IMR-90 (cell line): ENCODE results near the gene AKIRIN2. TPM values are rescaled to one million over a fixed set of nuclear protein-coding genes. Genes with fewer than 3 reads are reported as not detected.

Experiments used
- ATAC-seq: fragments of 200-7000 bp; cut with Tn5 transposase; 2 replicates; pipeline ENCODE4 v1.9.1; 2020; ENCODE audit warnings: low read depth, mild to moderate bottlenecking, moderate library complexity
- BruUV-seq: library from RNA; stranded (reverse); fragments of 400-500 nt; replicated peaks from 2 replicates; lab custom pipeline; 2021; lab: Mats Ljungman, UMichigan
- CTCF ChIA-PET: fragments of 300-600 bp; formaldehyde crosslinking; extraction: SDS; loops from one replicate; lab custom pipeline; 2021; ENCODE audit warnings: antibody characterized with exemption; lab: Yijun Ruan, JAX
- POLR2A ChIA-PET: fragments of 300-600 bp; sonication (Branson Sonifier 250); formaldehyde crosslinking; loops from one replicate; lab custom pipeline; 2022; ENCODE audit warnings: antibody characterized with exemption; ENCODE audit not compliant: unreplicated experiment; lab: Charles Lee
- DNase-seq: peaks from one replicate; pipeline ENCODE4 v3.0.0; 2013
- H2AFZ ChIP-seq: replicated peaks from 2 replicates; pipeline ENCODE3; 2013; ENCODE audit warnings: low read length, mild to moderate bottlenecking; ENCODE audit not compliant: poor library complexity
- H2AK5ac ChIP-seq: 2 replicates; pipeline ENCODE4 v1.6.1; 2013; ENCODE audit warnings: low read depth, low read length, inconsistent platforms
- H2AK9ac ChIP-seq: replicated peaks from 2 replicates; pipeline ENCODE3; 2013; ENCODE audit warnings: mild to moderate bottlenecking, low read depth, low read length, moderate library complexity; ENCODE audit not compliant: poor library complexity
- H2BK120ac ChIP-seq: 2 replicates; pipeline ENCODE4 v1.6.1; 2013; ENCODE audit warnings: low read depth, low read length, inconsistent platforms
- H2BK15ac ChIP-seq: 3 replicates; pipeline ENCODE4 v1.6.1; 2013; ENCODE audit warnings: low read depth, low read length, inconsistent platforms
- H2BK20ac ChIP-seq: 2 replicates; pipeline ENCODE4 v1.6.1; 2013; ENCODE audit warnings: low read depth, mild to moderate bottlenecking, inconsistent platforms, low read length, moderate library complexity
- H2BK5ac ChIP-seq: 2 replicates; pipeline ENCODE4 v1.6.1; 2013; ENCODE audit warnings: mild to moderate bottlenecking, low read depth, low read length, inconsistent platforms; ENCODE audit not compliant: poor library complexity, severe bottlenecking
- H3K14ac ChIP-seq: replicated peaks from 2 replicates; pipeline ENCODE4 v1.6.1; 2013; ENCODE audit warnings: low read depth, low read length, inconsistent platforms
- H3K18ac ChIP-seq: 2 replicates; pipeline ENCODE4 v1.6.1; 2013; ENCODE audit warnings: low read depth, low read length, control low read depth
- H3K23ac ChIP-seq: 2 replicates; pipeline ENCODE4 v1.6.1; 2013; ENCODE audit warnings: low read depth, low read length, inconsistent platforms
- H3K27ac ChIP-seq: 2 replicates; pipeline ENCODE4 v1.5.1; 2013; ENCODE audit warnings: mild to moderate bottlenecking, control low read depth, low read length; ENCODE audit not compliant: insufficient read depth
- H3K27me3 ChIP-seq: 2 replicates; pipeline ENCODE4 v1.6.1; 2013; ENCODE audit warnings: low read length; ENCODE audit not compliant: control insufficient read depth, insufficient read depth
- H3K36me3 ChIP-seq: 2 replicates; pipeline ENCODE4 v1.6.1; 2013; ENCODE audit warnings: low read length, mixed read lengths; ENCODE audit not compliant: control insufficient read depth, insufficient read depth
- H3K4ac ChIP-seq: 2 replicates; pipeline ENCODE4 v1.6.1; 2013; ENCODE audit warnings: low read depth, low read length, inconsistent platforms
- H3K4me1 ChIP-seq: 2 replicates; pipeline ENCODE4 v1.6.1; 2013; ENCODE audit warnings: low read length, mixed read lengths; ENCODE audit not compliant: control insufficient read depth, insufficient read depth
- H3K4me2 ChIP-seq: 2 replicates; pipeline ENCODE4 v1.6.1; 2013; ENCODE audit warnings: low read depth, mild to moderate bottlenecking, control low read depth, low read length, moderate library complexity
- H3K4me3 ChIP-seq: 2 replicates; pipeline ENCODE4 v1.5.1; 2013; ENCODE audit warnings: low read depth, mild to moderate bottlenecking, control low read depth, low read length, moderate library complexity; ENCODE audit not compliant: insufficient read depth
- H3K56ac ChIP-seq: 2 replicates; pipeline ENCODE4 v1.6.1; 2013; ENCODE audit warnings: low read length, inconsistent platforms; ENCODE audit not compliant: insufficient read depth; ENCODE audit errors: extremely low read depth
- H3K79me1 ChIP-seq, 2 experiments: 2 replicates each; pipeline ENCODE4 v1.6.1; 2013; ENCODE audit warnings: low read length in 2 of 2, inconsistent platforms in 1 of 2, low read depth in 1 of 2
- H3K9ac ChIP-seq: 2 replicates; pipeline ENCODE4 v1.6.1; 2013; ENCODE audit warnings: low read depth, low read length, control low read depth
- H3K9me1 ChIP-seq: 2 replicates; pipeline ENCODE4 v1.6.1; 2013; ENCODE audit warnings: low read length, inconsistent platforms; ENCODE audit not compliant: insufficient read depth
- H3K9me3 ChIP-seq: 2 replicates; pipeline ENCODE4 v1.6.1; 2013; ENCODE audit warnings: low read length; ENCODE audit not compliant: control insufficient read depth, insufficient read depth
- H4K20me1 ChIP-seq: 2 replicates; pipeline ENCODE4 v1.6.1; 2013; ENCODE audit warnings: low read length, inconsistent platforms; ENCODE audit not compliant: insufficient read depth
- H4K5ac ChIP-seq: 2 replicates; pipeline ENCODE4 v1.6.1; 2013; ENCODE audit warnings: mild to moderate bottlenecking, low read depth, low read length, control low read depth
- H4K8ac ChIP-seq, 2 experiments: 2 replicates each; pipeline ENCODE4 v1.6.1; 2013; ENCODE audit warnings: low read depth in 2 of 2, low read length in 2 of 2, control low read depth in 1 of 2, inconsistent platforms in 1 of 2
- H4K91ac ChIP-seq: 2 replicates; pipeline ENCODE4 v1.6.1; 2013; ENCODE audit warnings: low read depth, low read length, inconsistent platforms; ENCODE audit not compliant: insufficient read depth
- BHLHE40 ChIP-seq: fragments of 150-350 bp; IDR thresholded peaks from 2 replicates; pipeline ENCODE4 v1.6.1; 2016; ENCODE audit warnings: mild to moderate bottlenecking, low read depth, low read length
- CEBPB ChIP-seq: IDR thresholded peaks from 2 replicates; pipeline ENCODE4 v1.6.1; 2012; ENCODE audit warnings: low read depth, low read length, improper control_type of control experiment
- CHD1 ChIP-seq: IDR thresholded peaks from 2 replicates; pipeline ENCODE4 v1.6.1; 2012; ENCODE audit warnings: low read depth, low read length, improper control_type of control experiment
- FOS ChIP-seq: fragments of 150-350 bp; IDR thresholded peaks from 2 replicates; pipeline ENCODE4 v1.6.1; 2016; ENCODE audit warnings: low read depth, low read length
- MAFK ChIP-seq: IDR thresholded peaks from 2 replicates; pipeline ENCODE4 v1.6.1; 2012; ENCODE audit warnings: low read depth, low read length, improper control_type of control experiment
- MAZ ChIP-seq: IDR thresholded peaks from 2 replicates; pipeline ENCODE4 v1.6.1; 2012; ENCODE audit warnings: low read depth, mild to moderate bottlenecking, low read length, improper control_type of control experiment, moderate library complexity, borderline replicate concordance
- MXI1 ChIP-seq: IDR thresholded peaks from 2 replicates; pipeline ENCODE4 v1.6.1; 2012; ENCODE audit warnings: low read depth, mild to moderate bottlenecking, low read length, moderate library complexity, borderline replicate concordance
- NFE2L2 ChIP-seq: fragments of 150-350 bp; IDR thresholded peaks from 2 replicates; pipeline ENCODE4 v1.6.1; 2016; ENCODE audit warnings: low read depth, mild to moderate bottlenecking, low read length
- POLR2A ChIP-seq: IDR thresholded peaks from 2 replicates; pipeline ENCODE4 v1.6.1; 2012; ENCODE audit warnings: mild to moderate bottlenecking, low read depth, low read length
- RAD21 ChIP-seq: IDR thresholded peaks from 2 replicates; pipeline ENCODE4 v1.6.1; 2012; ENCODE audit warnings: low read length, improper control_type of control experiment
- RCOR1 ChIP-seq: IDR thresholded peaks from 2 replicates; pipeline ENCODE4 v1.6.1; 2012; ENCODE audit warnings: mild to moderate bottlenecking, low read length, improper control_type of control experiment; ENCODE audit not compliant: insufficient replicate concordance
- RFX5 ChIP-seq: IDR thresholded peaks from 2 replicates; pipeline ENCODE4 v1.8.0; 2012; ENCODE audit warnings: low read depth, mild to moderate bottlenecking, low read length, moderate library complexity
- SMC3 ChIP-seq: fragments of 150-350 bp; IDR thresholded peaks from 2 replicates; pipeline ENCODE4 v1.6.1; 2016; ENCODE audit warnings: low read depth, mild to moderate bottlenecking, antibody characterized with exemption, low read length, moderate library complexity
- WGBS, 2 experiments: methylation state at CpG; one replicate each; pipeline versions ENCODE4 v1.1.5 to v1.1.7; 2013; ENCODE audit warnings: missing lambda C conversion rate in 2 of 2; ENCODE audit not compliant: insufficient read length in 1 of 2; ENCODE audit errors: extremely low coverage in 2 of 2; 5-methylcytosine and 5-hydroxymethylcytosine counted together
- dilution Hi-C: fragments of 300-500 bp; cut with HindIII; formaldehyde crosslinking; loops from one replicate; pipeline ENCODE4 v1.14.3; 2018; ENCODE audit warnings: low sequenced_read_pairs; ENCODE audit not compliant: unreplicated experiment
- in situ Hi-C: fragments of 300-500 bp; cut with MboI; formaldehyde crosslinking; loops from 3 replicates; pipeline ENCODE4 v1.14.3; 2019; ENCODE audit warnings: low sequenced_read_pairs, inconsistent platforms, mixed read lengths
- intact Hi-C: fragments of 100-400 bp; cut with micrococcal nuclease; formaldehyde crosslinking; loops from 2 replicates; pipeline ENCODE4 v1.10.0; 2022
- polyA plus RNA-seq, 3 experiments: library from polyadenylated mRNA; depleted of rRNA; stranded (reverse); fragments of >200 nt; gene quantifications; 2 replicates each; pipeline ENCODE4 v1.2.3, GENCODE V29; 2012; ENCODE audit warnings: low replicate concordance in 1 of 3
- total RNA-seq: library from RNA; depleted of rRNA; stranded (reverse); fragments of >200 nt; gene quantifications from 2 replicates; pipeline ENCODE4 v1.2.3, GENCODE V29; 2012
- TF ChIP-seq, protein P1 (sequence below): conservative IDR thresholded peaks from 2 replicates; pipeline ENCODE4 v1.5.1; 2012; ENCODE audit warnings: mild to moderate bottlenecking, low read depth, low read length, improper control_type of control experiment
- TF ChIP-seq, protein P2 (sequence below): fragments of 150-350 bp; IDR thresholded peaks from 2 replicates; pipeline ENCODE4 v1.6.1; 2017; ENCODE audit warnings: mild to moderate bottlenecking, antibody characterized with exemption, low read length, low read depth
- TF ChIP-seq, protein P3 (sequence below): fragments of 150-350 bp; IDR thresholded peaks from 2 replicates; pipeline ENCODE4 v1.6.1; 2016; ENCODE audit warnings: low read depth, mild to moderate bottlenecking, low read length, moderate library complexity, borderline replicate concordance

AKIRIN2 gene
- total and polyA plus RNA-seq, 2 of the 4 experiments (the other 2 are of a cell fraction) = 7.9 to 26.6 TPM

DNA sequence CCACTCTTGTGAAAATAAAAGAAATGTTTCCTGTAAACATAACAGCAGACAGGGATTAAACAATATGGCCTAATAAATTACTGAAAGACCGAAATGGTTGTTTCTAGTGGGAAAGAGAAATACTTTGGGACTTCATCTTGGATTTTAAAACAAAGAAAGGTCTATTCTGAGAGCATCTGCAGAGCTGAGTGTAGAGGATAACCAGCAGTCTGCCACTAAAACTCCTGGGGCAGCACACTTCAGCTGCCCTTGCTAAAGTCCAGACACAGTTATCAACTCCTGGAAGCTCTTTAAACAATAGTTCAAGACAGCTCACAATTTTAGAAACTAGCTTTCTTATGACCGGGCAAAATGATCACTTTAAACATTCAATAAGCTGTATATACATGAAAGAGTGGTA lies 38.6 kb downstream of the AKIRIN2 start:
- Histone ChIP-seq H3K79me1 (peaks cover 2 to 26% of the 10 kb centered on the region in 2 experiments; a peak in 3 of 4 replicates), H4K8ac (no peak overlapping the region), H2BK5ac (no peak overlapping the region), H2AK5ac (no peak overlapping the region), H3K27me3 (no peaks in the 10 kb centered on the region), H3K9ac (no peak overlapping the region), H3K18ac (peak overlapping the region; percentile 21; the same call in 1 of the 2 replicates), H2BK120ac (0 out of 2 replicates have a peak overlapping the region, but pooled peaks have one; percentile 3), H3K23ac (no peak overlapping the region; the same call in 1 of the 2 replicates), H2AK9ac (no peak overlapping the region), H4K5ac (no peak overlapping the region; the same call in 1 of the 2 replicates), H3K4ac (peak overlapping the region; percentile 5; the same call in 1 of the 2 replicates), H3K9me1 (peaks cover 10% of the 10 kb centered on the region; the same call in 1 of the 2 replicates), H3K9me3 (no peaks in the 10 kb centered on the region), H3K27ac (peak overlapping the region; percentile 35; the same call in 1 of the 2 replicates), H3K4me3 (no peak overlapping the region), H4K91ac (no peak overlapping the region), H3K4me2 (peak overlapping the region; percentile 14; the same call in 1 of the 2 replicates), H3K4me1 (peaks cover 20% of the 10 kb centered on the region), H2AFZ (no peak overlapping the region), H3K14ac (no peak overlapping the region), H3K56ac (no peak overlapping the region), H2BK15ac (no peak overlapping the region), H2BK20ac (no peak overlapping the region), H3K36me3 (peaks cover 4% of the 10 kb centered on the region), H4K20me1 (no peaks in the 10 kb centered on the region)
- CTCF ChIA-PET = no interaction called here
- TF ChIP-seq RAD21 = no peak
- TF ChIP-seq NFE2L2 = no peak
- TF ChIP-seq, protein P1, sequence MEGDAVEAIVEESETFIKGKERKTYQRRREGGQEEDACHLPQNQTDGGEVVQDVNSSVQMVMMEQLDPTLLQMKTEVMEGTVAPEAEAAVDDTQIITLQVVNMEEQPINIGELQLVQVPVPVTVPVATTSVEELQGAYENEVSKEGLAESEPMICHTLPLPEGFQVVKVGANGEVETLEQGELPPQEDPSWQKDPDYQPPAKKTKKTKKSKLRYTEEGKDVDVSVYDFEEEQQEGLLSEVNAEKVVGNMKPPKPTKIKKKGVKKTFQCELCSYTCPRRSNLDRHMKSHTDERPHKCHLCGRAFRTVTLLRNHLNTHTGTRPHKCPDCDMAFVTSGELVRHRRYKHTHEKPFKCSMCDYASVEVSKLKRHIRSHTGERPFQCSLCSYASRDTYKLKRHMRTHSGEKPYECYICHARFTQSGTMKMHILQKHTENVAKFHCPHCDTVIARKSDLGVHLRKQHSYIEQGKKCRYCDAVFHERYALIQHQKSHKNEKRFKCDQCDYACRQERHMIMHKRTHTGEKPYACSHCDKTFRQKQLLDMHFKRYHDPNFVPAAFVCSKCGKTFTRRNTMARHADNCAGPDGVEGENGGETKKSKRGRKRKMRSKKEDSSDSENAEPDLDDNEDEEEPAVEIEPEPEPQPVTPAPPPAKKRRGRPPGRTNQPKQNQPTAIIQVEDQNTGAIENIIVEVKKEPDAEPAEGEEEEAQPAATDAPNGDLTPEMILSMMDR = no peak
- TF ChIP-seq CHD1 = no peak
- no peak for TF ChIP-seq SMC3
- no peak for TF ChIP-seq BHLHE40
- no peak for TF ChIP-seq MXI1
- TF ChIP-seq, protein P2, sequence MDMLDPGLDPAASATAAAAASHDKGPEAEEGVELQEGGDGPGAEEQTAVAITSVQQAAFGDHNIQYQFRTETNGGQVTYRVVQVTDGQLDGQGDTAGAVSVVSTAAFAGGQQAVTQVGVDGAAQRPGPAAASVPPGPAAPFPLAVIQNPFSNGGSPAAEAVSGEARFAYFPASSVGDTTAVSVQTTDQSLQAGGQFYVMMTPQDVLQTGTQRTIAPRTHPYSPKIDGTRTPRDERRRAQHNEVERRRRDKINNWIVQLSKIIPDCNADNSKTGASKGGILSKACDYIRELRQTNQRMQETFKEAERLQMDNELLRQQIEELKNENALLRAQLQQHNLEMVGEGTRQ = no peak
- TF ChIP-seq RFX5 = no peak
- TF ChIP-seq FOS = no peak
- TF ChIP-seq MAFK = no peak
- no peak for TF ChIP-seq CEBPB
- no peak for TF ChIP-seq MAZ
- TF ChIP-seq RCOR1 = no peak
- TF ChIP-seq, protein P3, sequence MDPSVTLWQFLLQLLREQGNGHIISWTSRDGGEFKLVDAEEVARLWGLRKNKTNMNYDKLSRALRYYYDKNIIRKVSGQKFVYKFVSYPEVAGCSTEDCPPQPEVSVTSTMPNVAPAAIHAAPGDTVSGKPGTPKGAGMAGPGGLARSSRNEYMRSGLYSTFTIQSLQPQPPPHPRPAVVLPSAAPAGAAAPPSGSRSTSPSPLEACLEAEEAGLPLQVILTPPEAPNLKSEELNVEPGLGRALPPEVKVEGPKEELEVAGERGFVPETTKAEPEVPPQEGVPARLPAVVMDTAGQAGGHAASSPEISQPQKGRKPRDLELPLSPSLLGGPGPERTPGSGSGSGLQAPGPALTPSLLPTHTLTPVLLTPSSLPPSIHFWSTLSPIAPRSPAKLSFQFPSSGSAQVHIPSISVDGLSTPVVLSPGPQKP = no peak
- no peak for TF ChIP-seq POLR2A
- in situ Hi-C loops (no loop called here), dilution Hi-C loops (no loop called here), intact Hi-C loops (no loop called here)
- BruUV-seq = no TSS peak
- POLR2A ChIA-PET = interaction anchor here (0.6 kb wide), 1 partner anchor 20 kb away, joined by 3 read pairs; no protein-coding TSS in a partner anchor
- DNase-seq = no peak
- peak; percentile 12 for ATAC-seq
- WGBS, 2 experiments = no CpG with 5 or more reads among the region's 2 CpGs
